Gastrocnemius medialis (tissue), 4 donors: ENCODE measurements around the gene VWA5B1. TPM values are rescaled to one million over a fixed set of nuclear protein-coding genes. Genes with fewer than 3 reads are reported as not detected.

Experiments used
- ATAC-seq, 2 donors: fragments of 150-250 bp; one replicate each; pipeline ENCODE4 v1.9.1; 2016
- DNase-seq, 2 donors: peaks; one replicate each; pipeline ENCODE4 v3.0.0-alpha.2; 2019
- H3K27ac ChIP-seq, 4 donors: fragments of 200-600 bp; sonication (generic); 1 replicate in 1 of 4; 2 replicates in 3 of 4; pipeline ENCODE4 v1.5.1; 2016 to 2018; ENCODE audit warnings: mild to moderate bottlenecking in 2 of 4, moderate library complexity in 1 of 4
- H3K27me3 ChIP-seq, 3 donors: fragments of 200-600 bp; sonication (generic) in 2 of 3; 1 replicate in 1 of 3; 2 replicates in 2 of 3; pipeline versions ENCODE4 v1.5.1 to v1.6.0; 2016 to 2019; ENCODE audit warnings: mild to moderate bottlenecking in 1 of 3, moderate library complexity in 1 of 3
- H3K36me3 ChIP-seq, 2 donors: fragments of 200-600 bp; sonication (generic) in 1 of 2; one replicate each; pipeline ENCODE4 v1.5.1; 2017 to 2018
- H3K4me1 ChIP-seq, 2 donors: fragments of 200-600 bp; sonication (generic) in 1 of 2; one replicate each; pipeline ENCODE4 v1.5.1; 2016 to 2017; ENCODE audit warnings: mild to moderate bottlenecking in 2 of 2
- H3K4me3 ChIP-seq, 4 donors: fragments of 200-600 bp; sonication (generic) in 3 of 4; 1 replicate in 1 of 4; 2 replicates in 3 of 4; pipeline ENCODE4 v1.5.1; 2016 to 2019; ENCODE audit warnings: mild to moderate bottlenecking in 2 of 4
- H3K9me3 ChIP-seq, 3 donors: fragments of 200-600 bp; sonication (generic) in 2 of 3; 1 replicate in 1 of 3; 2 replicates in 2 of 3; pipeline ENCODE4 v1.5.1; 2016 to 2019
- POLR2A ChIP-seq, 2 donors: fragments of 450-650 bp; IDR thresholded peaks; one replicate each; pipeline ENCODE4 v1.6.1; 2017; ENCODE audit warnings: antibody characterized with exemption in 2 of 2, mild to moderate bottlenecking in 2 of 2, moderate library complexity in 2 of 2
- in situ Hi-C, 4 donors: fragments of 200-750 bp; cut with MboI; loops; one replicate each; pipeline versions ENCODE4 v1.15.0 to v1.8.0; 2017; ENCODE audit warnings: low sequenced_read_pairs in 4 of 4
- intact Hi-C: fragments of 100-400 bp; cut with DNase I; formaldehyde crosslinking; loops from one replicate; pipeline ENCODE4 v1.15.1; 2023; ENCODE audit warnings: low total_unique reads
- total RNA-seq, 4 donors: library from RNA; depleted of rRNA; stranded (reverse); fragments of >200 nt; gene quantifications; one replicate each; pipeline versions ENCODE4 v1.1.0 to v1.2.3, GENCODE V29; 2016
- TF ChIP-seq, protein P1 (sequence below), 5 experiments: fragments of 450-650 bp in 3 of 5; fragments of 200-600 bp in 2 of 5; sonication (generic) in 2 of 5; IDR thresholded peaks in 4 of 5; conservative IDR thresholded peaks in 1 of 5; 1 replicate in 4 of 5; 2 replicates in 1 of 5; pipeline ENCODE4 v1.5.1; 2016 to 2019; ENCODE audit warnings: antibody characterized with exemption in 5 of 5, mild to moderate bottlenecking in 3 of 5, moderate library complexity in 3 of 5

Gene VWA5B1
- total RNA-seq, 4 donors from 2014 or later: 0.25 TPM; not detected in 3

- H3K9me3 ChIP-seq: no peaks in the 10 kb centered on the region
- no peak overlapping the region for H3K27ac ChIP-seq
- TF ChIP-seq, protein P1, sequence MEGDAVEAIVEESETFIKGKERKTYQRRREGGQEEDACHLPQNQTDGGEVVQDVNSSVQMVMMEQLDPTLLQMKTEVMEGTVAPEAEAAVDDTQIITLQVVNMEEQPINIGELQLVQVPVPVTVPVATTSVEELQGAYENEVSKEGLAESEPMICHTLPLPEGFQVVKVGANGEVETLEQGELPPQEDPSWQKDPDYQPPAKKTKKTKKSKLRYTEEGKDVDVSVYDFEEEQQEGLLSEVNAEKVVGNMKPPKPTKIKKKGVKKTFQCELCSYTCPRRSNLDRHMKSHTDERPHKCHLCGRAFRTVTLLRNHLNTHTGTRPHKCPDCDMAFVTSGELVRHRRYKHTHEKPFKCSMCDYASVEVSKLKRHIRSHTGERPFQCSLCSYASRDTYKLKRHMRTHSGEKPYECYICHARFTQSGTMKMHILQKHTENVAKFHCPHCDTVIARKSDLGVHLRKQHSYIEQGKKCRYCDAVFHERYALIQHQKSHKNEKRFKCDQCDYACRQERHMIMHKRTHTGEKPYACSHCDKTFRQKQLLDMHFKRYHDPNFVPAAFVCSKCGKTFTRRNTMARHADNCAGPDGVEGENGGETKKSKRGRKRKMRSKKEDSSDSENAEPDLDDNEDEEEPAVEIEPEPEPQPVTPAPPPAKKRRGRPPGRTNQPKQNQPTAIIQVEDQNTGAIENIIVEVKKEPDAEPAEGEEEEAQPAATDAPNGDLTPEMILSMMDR (IDR thresholded peaks at IDR 0.05 in 4 of 5, conservative IDR thresholded peaks at IDR 0.05 in 1 of 5): no peak
- no peak for TF ChIP-seq POLR2A (IDR thresholded peaks at IDR 0.05)
- in situ Hi-C loops: no loop called here
- peaks cover 26 to 32% of the 10 kb centered on the region in 2 donors for H3K4me1 ChIP-seq
- no peak overlapping the region for H3K4me3 ChIP-seq
- no peak for DNase-seq
- intact Hi-C loops: no loop called here
- peaks cover 12 to 20% (median 14%) of the 10 kb centered on the region in 3 donors for H3K27me3 ChIP-seq
- H3K36me3 ChIP-seq: no peaks in the 10 kb centered on the region
- ATAC-seq: no peak
These were observed 70.7 kb downstream of the VWA5B1 start for GRCh38 chr1:20361401-20361800.

DNA sequence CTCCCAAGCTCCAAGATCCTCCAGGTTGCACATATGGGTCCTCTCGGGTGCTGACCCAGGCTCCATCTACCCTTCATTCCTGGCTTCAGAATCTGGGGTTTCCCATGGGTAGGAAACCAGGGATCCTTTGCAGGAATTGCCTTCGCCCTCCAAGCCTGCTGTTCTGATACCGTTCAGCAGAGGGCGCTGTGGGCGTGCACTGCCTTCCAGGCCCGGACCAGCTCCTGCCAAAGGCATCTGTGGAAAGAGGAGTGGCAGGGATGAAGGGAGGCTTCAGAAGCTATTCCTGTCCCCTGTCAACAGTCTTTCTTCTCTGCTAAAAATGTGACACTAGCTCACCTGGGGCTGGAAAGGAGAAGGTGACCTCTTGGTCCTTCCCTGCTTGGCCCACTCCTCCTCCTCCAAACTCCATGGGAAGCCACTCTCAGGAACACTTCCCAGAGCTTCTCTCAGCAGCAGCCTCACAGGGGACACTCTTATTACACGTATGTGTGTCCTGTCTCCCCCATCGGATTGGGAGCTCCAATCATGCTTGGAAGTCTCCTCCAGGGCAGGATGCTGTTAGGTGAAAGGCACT, 71.2 kb downstream of the VWA5B1 start:
- Histone ChIP-seq H3K4me3 (no peak overlapping the region), H3K27me3 (peaks cover 15 to 25% (median 18%) of the 10 kb centered on the region in 3 donors), H3K36me3 (no peaks in the 10 kb centered on the region), H3K27ac (no peak overlapping the region), H3K4me1 (peaks cover 26 to 37% of the 10 kb centered on the region in 2 donors), H3K9me3 (no peaks in the 10 kb centered on the region)
- ATAC-seq (peak in 1 of 2 donors; percentile 44), DNase-seq (peak in 1 of 2 donors; percentile 48)
- TF ChIP-seq, protein P1 (IDR thresholded peaks at IDR 0.05 in 4 of 5, conservative IDR thresholded peaks at IDR 0.05 in 1 of 5): peak; percentile 54 to 81 (median 79)
- no peak for TF ChIP-seq POLR2A (IDR thresholded peaks at IDR 0.05)
- in situ Hi-C loops (no loop called here), intact Hi-C loops (loop anchor here (1.0 to 2.0 kb wide), 2 partner anchors 131 to 149 kb away; no protein-coding TSS in a partner anchor)

DNA sequence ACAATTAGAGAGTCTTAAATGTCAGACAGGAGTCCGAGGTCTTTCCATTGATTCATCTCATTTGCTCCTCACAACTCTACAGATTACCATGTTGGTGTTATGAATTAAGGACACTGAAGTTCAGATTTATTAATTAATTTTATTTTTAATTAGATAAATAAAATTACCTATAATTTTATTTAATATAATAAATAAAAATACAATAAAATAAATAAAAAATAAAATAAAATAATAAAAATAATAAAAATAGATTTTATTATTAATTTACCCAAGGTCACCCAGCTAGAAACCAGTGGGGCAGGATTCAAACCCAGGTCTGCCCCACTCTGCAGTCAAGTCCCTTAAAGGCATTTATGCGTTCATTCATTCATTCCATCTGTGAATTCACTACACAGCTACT, 72.2 kb downstream of the VWA5B1 start:
- H3K4me3 ChIP-seq: no peak overlapping the region
- H3K36me3 ChIP-seq: no peaks in the 10 kb centered on the region
- in situ Hi-C loops: no loop called here
- H3K27ac ChIP-seq: no peak overlapping the region
- DNase-seq (no peak), ATAC-seq (no peak)
- peaks cover 24 to 31% of the 10 kb centered on the region in 2 donors for H3K4me1 ChIP-seq
- intact Hi-C loops: loop anchor here (1.0 to 2.0 kb wide), 2 partner anchors 130 to 150 kb away; no protein-coding TSS in a partner anchor
- H3K27me3 ChIP-seq: peaks cover 24 to 29% (median 27%) of the 10 kb centered on the region in 3 donors
- TF ChIP-seq, protein P1 (IDR thresholded peaks at IDR 0.05 in 4 of 5, conservative IDR thresholded peaks at IDR 0.05 in 1 of 5): no peak
- TF ChIP-seq POLR2A (IDR thresholded peaks at IDR 0.05): no peak
- no peaks in the 10 kb centered on the region for H3K9me3 ChIP-seq

DNA sequence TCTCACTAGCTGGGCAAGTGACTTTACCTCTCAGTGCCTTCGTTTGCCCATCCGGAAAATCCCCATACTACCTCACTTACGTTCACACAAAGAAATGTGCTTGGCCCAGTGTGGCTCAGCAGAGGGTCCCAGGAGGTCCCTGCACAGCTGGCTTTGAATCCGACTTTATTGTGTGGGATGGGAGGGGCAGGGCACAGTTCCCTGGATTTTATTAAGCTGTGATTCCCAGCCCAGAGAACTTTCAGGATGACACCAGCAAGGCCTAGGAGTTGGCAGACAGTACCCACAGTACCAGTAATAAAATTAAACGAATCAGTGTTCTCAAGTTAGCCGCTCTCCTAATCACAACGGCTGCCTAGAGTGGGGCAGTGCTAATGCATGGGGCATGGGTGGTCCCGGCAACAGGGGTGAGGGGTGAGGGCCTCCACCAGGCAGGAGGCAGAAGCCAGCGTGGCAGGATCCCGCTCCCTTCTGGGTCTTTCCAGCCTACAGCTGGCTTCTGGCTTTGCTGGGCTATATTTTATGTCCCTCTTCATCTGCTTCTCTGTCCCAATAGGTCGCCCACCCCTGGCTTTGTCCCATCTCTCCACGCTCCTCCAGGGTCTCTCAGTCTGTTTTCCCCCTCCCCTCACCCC, 74.9 kb downstream of the VWA5B1 start:
- DNase-seq (no peak), ATAC-seq (no peak)
- Histone ChIP-seq H3K36me3 (no peaks in the 10 kb centered on the region), H3K4me1 (peaks cover 6 to 13% of the 10 kb centered on the region in 2 donors), H3K9me3 (no peaks in the 10 kb centered on the region), H3K27ac (no peak overlapping the region), H3K4me3 (no peak overlapping the region), H3K27me3 (peaks cover 30 to 38% (median 30%) of the 10 kb centered on the region in 3 donors)
- in situ Hi-C loops: no loop called here
- intact Hi-C loops: no loop called here
- TF ChIP-seq, protein P1 (IDR thresholded peaks at IDR 0.05 in 4 of 5, conservative IDR thresholded peaks at IDR 0.05 in 1 of 5): no peak
- TF ChIP-seq POLR2A (IDR thresholded peaks at IDR 0.05): no peak
